ENCODE results near the gene ZNF561. TPM values are rescaled to one million over a fixed set of nuclear protein-coding genes. Genes with fewer than 3 reads are reported as not detected.
A peak's percentile ranks its signal among the peaks of the same experiment; 100 is the strongest.
"Not testable (repeated sequence)": the region's sequence is repeated elsewhere in the genome, so short reads cannot be mapped to it uniquely, and the experiment has no call there.

Gene ZNF561
- total RNA-seq, 2 experiments from 2014 or later = 21.1 to 23.2 TPM

DNA sequence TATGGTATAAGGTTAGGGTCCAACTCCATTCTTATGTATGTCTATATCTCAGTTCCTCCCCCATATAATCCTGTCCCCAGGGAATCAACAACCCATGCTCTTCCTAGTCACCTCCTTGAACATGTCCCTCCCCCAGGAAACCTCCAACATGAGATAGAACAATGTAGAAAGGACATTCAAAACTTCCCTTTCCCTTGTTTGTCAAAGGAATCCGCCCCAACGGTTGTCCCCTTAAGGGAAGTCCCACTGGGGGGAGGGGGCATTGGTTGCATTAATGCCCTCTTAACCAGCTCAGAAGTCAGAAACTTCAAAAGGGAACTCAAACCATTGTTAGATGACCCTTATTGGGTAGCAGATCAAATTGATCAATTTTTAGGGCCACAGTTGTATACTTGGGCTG is 6.8 kb upstream of the ZNF561 start:
- no peak for DNase-seq
- ChIA-PET CTCF (interaction anchor here (0.9 to 1.4 kb wide), 2 partner anchors 168 to 172 kb away, joined by 3 to 6 read pairs; no protein-coding TSS in a partner anchor), POLR2A (no interaction called here)
- Mint-ChIP-seq H3K4me1 (ENCODE audit: low read depth) (peaks cover 7% of the 10 kb centered on the region), H3K4me3 (no peak overlapping the region), H3K27ac (no peak overlapping the region), H3K9me3 (ENCODE audit: insufficient read depth) (no peaks in the 10 kb centered on the region), H3K36me3 (ENCODE audit: low read depth) (peaks cover 11% of the 10 kb centered on the region), H3K27me3 (ENCODE audit: low read depth) (no peaks in the 10 kb centered on the region)
- ATAC-seq = no peak

GRCh38 chr19:9622531-9622930 is 1.5 kb upstream of the ZNF561 start:
- ATAC-seq = no peak
- DNase-seq = no peak
- ChIA-PET POLR2A (no interaction called here), CTCF (interaction anchor here (1.0 to 1.4 kb wide), 3 partner anchors 169 to 187 kb away, joined by 3 to 4 read pairs (median 3); partner anchors contain the start of gene ZNF266)
- H3K36me3 Mint-ChIP-seq (ENCODE audit: low read depth) = peaks cover 33% of the 10 kb centered on the region
- peak overlapping the region; percentile 3 for H3K27ac Mint-ChIP-seq
- peak overlapping the region; percentile 32 for H3K4me3 Mint-ChIP-seq
- H3K9me3 Mint-ChIP-seq (ENCODE audit: insufficient read depth) = peaks cover 3% of the 10 kb centered on the region
- peaks cover 21% of the 10 kb centered on the region for H3K4me1 Mint-ChIP-seq (ENCODE audit: low read depth)
- H3K27me3 Mint-ChIP-seq (ENCODE audit: low read depth) = no peaks in the 10 kb centered on the region

DNA sequence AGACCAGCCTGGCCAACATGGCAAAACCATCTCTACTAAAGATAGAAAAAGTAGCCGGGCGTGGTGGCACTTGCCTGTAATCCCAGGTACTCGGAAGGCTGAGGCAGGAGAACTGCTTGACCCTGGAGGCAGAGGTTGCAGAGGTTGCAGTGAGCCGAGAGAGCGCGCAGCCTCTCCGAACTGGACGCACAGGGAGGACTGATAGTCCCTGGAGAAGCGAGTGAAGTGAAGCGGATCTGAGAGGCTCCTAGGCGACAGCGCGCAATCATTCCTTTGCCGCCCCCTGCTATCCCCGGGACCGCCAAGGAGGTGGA is 233 bp downstream of the ZNF561 start:
- Mint-ChIP-seq H3K4me3 (peak overlapping the region; percentile 93), H3K27me3 (ENCODE audit: low read depth) (no peaks in the 10 kb centered on the region), H3K36me3 (ENCODE audit: low read depth) (peaks cover 46% of the 10 kb centered on the region), H3K9me3 (ENCODE audit: insufficient read depth) (peaks cover 5% of the 10 kb centered on the region), H3K4me1 (ENCODE audit: low read depth) (peaks cover 19% of the 10 kb centered on the region), H3K27ac (peak overlapping the region; percentile 99)
- DNase-seq = no peak
- POLR2A ChIA-PET = no interaction called here
- CTCF ChIA-PET = interaction anchor here (1.1 kb wide), 1 partner anchor 34 kb away, joined by 3 read pairs; no protein-coding TSS in a partner anchor
- no peak for ATAC-seq

GRCh38 chr19:9615844-9616243 is 5.2 kb downstream of the ZNF561 start:
- no peak for DNase-seq
- no peak overlapping the region for H3K27ac Mint-ChIP-seq
- ChIA-PET CTCF (no interaction called here), POLR2A (interaction anchor here (0.7 kb wide), 1 partner anchor 492 kb away, joined by 4 read pairs; no protein-coding TSS in a partner anchor)
- H3K9me3 Mint-ChIP-seq (ENCODE audit: insufficient read depth) = peaks cover 12% of the 10 kb centered on the region
- H3K36me3 Mint-ChIP-seq (ENCODE audit: low read depth) = peaks cover 79% of the 10 kb centered on the region
- peaks cover 5% of the 10 kb centered on the region for H3K4me1 Mint-ChIP-seq (ENCODE audit: low read depth)
- no peak for ATAC-seq
- no peak overlapping the region for H3K4me3 Mint-ChIP-seq
- no peaks in the 10 kb centered on the region for H3K27me3 Mint-ChIP-seq (ENCODE audit: low read depth)

- CTCF ChIA-PET = no interaction called here
- peaks cover 35% of the 10 kb centered on the region for H3K9me3 Mint-ChIP-seq (ENCODE audit: insufficient read depth)
- POLR2A ChIA-PET = no interaction called here
These were observed 10.4 kb downstream of the ZNF561 start for GRCh38 chr19:9610484-9611113.

DNA sequence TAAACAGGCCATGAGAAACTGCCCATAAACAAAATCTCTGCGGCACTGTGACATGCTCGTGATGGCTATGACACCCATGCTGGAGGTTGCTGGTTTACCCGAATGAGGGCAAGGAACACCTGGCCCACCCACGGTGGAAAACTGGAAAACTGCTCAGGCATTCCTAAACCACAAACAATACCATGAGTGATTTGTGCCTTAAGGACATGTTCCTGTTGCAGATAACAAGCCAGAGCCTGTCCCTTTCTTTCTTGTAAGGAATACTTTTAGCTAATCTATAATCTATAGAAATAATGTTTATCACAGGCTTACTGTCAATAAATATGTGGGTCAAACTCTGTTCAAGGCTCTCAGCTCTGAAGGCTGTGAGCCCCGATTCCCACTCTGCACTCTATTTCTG is 12.1 kb downstream of the ZNF561 start:
- Mint-ChIP-seq H3K27me3 (ENCODE audit: low read depth) (no peaks in the 10 kb centered on the region), H3K27ac (no peak overlapping the region), H3K4me1 (ENCODE audit: low read depth) (no peaks in the 10 kb centered on the region), H3K9me3 (ENCODE audit: insufficient read depth) (peaks cover 35% of the 10 kb centered on the region), H3K4me3 (no peak overlapping the region), H3K36me3 (ENCODE audit: low read depth) (peaks cover 65% of the 10 kb centered on the region)
- DNase-seq = no peak
- CTCF ChIA-PET = no interaction called here
- POLR2A ChIA-PET = no interaction called here
- no peak for ATAC-seq

More at GRCh38 chr19:9610484-9611113, 10.4 kb downstream of the ZNF561 start:
- DNase-seq (no peak), ATAC-seq (no peak)
- H3K4me1 Mint-ChIP-seq (ENCODE audit: low read depth) = no peaks in the 10 kb centered on the region
- peaks cover 75% of the 10 kb centered on the region for H3K36me3 Mint-ChIP-seq (ENCODE audit: low read depth)
- H3K4me3 Mint-ChIP-seq = no peak overlapping the region
- H3K27ac Mint-ChIP-seq = no peak overlapping the region
- no peaks in the 10 kb centered on the region for H3K27me3 Mint-ChIP-seq (ENCODE audit: low read depth)

DNA sequence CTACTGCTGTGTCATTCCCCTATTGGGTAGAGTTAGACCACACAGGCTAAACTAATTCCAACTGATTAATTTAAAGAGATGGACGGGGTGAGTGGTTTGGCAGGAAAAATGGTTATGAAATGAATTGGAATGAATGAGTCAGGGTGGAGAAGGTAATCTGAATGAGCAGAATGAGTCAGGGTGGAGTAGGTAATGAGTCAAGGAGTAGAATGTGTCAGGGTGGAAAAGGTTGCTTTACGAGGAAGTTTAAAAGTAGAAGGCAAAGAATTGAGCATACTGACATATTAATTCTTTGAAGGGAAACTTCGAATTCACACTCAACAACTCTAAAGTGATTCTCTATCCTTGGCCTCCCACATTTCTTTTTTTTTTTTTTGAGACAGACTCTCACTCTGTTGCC is 24.0 kb downstream of the ZNF561 start:
- ATAC-seq (no peak), DNase-seq (no peak)
- Mint-ChIP-seq H3K9me3 (ENCODE audit: insufficient read depth) (peaks cover 20% of the 10 kb centered on the region), H3K4me3 (no peak overlapping the region), H3K36me3 (ENCODE audit: low read depth) (peaks cover 4% of the 10 kb centered on the region), H3K4me1 (ENCODE audit: low read depth) (no peaks in the 10 kb centered on the region), H3K27me3 (ENCODE audit: low read depth) (no peaks in the 10 kb centered on the region), H3K27ac (no peak overlapping the region)
- CTCF ChIA-PET = no interaction called here
- POLR2A ChIA-PET = no interaction called here

GRCh38 chr19:9586764-9587163 is 34.3 kb downstream of the ZNF561 start:
- ATAC-seq = peak; percentile 48
- H3K27ac Mint-ChIP-seq = no peak overlapping the region
- peaks cover 11% of the 10 kb centered on the region for H3K4me1 Mint-ChIP-seq (ENCODE audit: low read depth)
- CTCF ChIA-PET = interaction anchor here (0.9 to 1.5 kb wide), 10 partner anchors 8 to 381 kb away, joined by 3 to 6 read pairs (median 3); partner anchors contain the start of gene ZNF561
- DNase-seq = peak; percentile 86
- POLR2A ChIA-PET = no interaction called here
- H3K27me3 Mint-ChIP-seq (ENCODE audit: low read depth) = peaks cover 9% of the 10 kb centered on the region
- H3K9me3 Mint-ChIP-seq (ENCODE audit: insufficient read depth) = peaks cover 5% of the 10 kb centered on the region
- no peak overlapping the region for H3K4me3 Mint-ChIP-seq
- H3K36me3 Mint-ChIP-seq (ENCODE audit: low read depth) = peaks cover 15% of the 10 kb centered on the region

DNA sequence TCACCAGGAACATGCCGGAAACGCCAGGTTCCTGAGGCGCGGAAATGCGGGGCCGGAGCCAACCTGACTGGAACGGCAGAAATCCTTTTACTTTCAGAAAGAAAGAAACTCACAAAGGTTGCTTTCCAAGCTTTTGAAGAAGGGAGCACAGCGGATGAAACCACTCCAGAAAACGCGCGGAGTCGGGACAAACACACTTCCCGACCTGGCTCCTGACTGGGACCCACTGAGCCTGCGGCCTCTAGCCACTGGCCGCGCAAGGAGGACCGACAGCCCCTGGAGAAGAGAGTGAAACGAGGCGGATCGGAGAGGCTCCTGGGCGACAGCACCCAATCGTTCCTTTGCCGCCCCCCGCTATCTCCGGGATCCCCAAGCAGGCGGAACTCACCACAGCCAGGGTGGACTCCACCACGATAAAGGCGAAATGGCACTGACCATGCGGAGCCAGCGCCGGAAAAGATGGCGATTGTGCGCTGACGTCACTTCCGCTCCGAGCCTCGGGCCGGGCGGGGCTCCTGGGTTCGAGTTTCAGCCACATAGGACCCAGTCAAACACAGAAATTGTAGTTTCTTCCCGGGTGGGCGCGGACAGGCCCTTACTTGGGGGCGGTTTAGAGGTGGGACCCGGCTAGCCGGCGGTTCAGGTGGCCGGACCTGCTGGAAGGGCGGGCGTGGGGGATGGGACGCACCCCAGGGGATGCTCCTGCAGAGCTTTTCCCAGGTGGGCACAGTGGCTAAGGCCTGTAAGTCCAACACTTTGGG is 36.8 kb downstream of the ZNF561 start, which contains the start of gene ZNF121:
ZNF121 (minus strand) TSS at position 432 of the 761 bp plus-strand sequence. CDS start 16,407 bp downstream, outside the sequence.
- ATAC-seq (peak; percentile 82), DNase-seq (peak; percentile 88)
- peak within 1 kb of the TSS; percentile 92 for H3K4me3 Mint-ChIP-seq
- POLR2A ChIA-PET = interaction anchor here (0.7 to 1.6 kb wide), 8 partner anchors 150 to 518 kb away, joined by 3 to 5 read pairs (median 3); partner anchors contain the start of gene UBL5
- peaks cover 40% of the 10 kb centered on the region for H3K36me3 Mint-ChIP-seq (ENCODE audit: low read depth)
- H3K27me3 Mint-ChIP-seq (ENCODE audit: low read depth) = peaks cover 6% of the 10 kb centered on the region
- peak within 1 kb of the TSS; percentile 98 for H3K27ac Mint-ChIP-seq
- H3K4me1 Mint-ChIP-seq (ENCODE audit: low read depth) = peaks cover 24% of the 10 kb centered on the region
- peaks cover 17% of the 10 kb centered on the region for H3K9me3 Mint-ChIP-seq (ENCODE audit: insufficient read depth)
- CTCF ChIA-PET = interaction anchor here (0.7 to 1.4 kb wide), 4 partner anchors 21 to 450 kb away, joined by 3 to 5 read pairs (median 3); partner anchors contain the start of gene ZNF846

- peaks cover 28% of the 10 kb centered on the region for H3K9me3 Mint-ChIP-seq (ENCODE audit: insufficient read depth)
- peaks cover 29% of the 10 kb centered on the region for H3K4me1 Mint-ChIP-seq (ENCODE audit: low read depth)
- H3K27me3 Mint-ChIP-seq (ENCODE audit: low read depth); ATAC-seq; DNase-seq: not testable (repeated sequence)
- POLR2A ChIA-PET = interaction anchor here (0.6 to 1.4 kb wide), 2 partner anchors 20 to 147 kb away, joined by 3 to 4 read pairs; partner anchors contain the start of gene ZNF266
- peak overlapping the region; percentile 60 for H3K4me3 Mint-ChIP-seq
- peaks cover 58% of the 10 kb centered on the region for H3K36me3 Mint-ChIP-seq (ENCODE audit: low read depth)
- peak overlapping the region; percentile 64 for H3K27ac Mint-ChIP-seq
- CTCF ChIA-PET = interaction anchor here (1.1 kb wide), 1 partner anchor 44 kb away, joined by 4 read pairs; no protein-coding TSS in a partner anchor
These were observed 38.8 kb downstream of the ZNF561 start for GRCh38 chr19:9582081-9582725.

DNA sequence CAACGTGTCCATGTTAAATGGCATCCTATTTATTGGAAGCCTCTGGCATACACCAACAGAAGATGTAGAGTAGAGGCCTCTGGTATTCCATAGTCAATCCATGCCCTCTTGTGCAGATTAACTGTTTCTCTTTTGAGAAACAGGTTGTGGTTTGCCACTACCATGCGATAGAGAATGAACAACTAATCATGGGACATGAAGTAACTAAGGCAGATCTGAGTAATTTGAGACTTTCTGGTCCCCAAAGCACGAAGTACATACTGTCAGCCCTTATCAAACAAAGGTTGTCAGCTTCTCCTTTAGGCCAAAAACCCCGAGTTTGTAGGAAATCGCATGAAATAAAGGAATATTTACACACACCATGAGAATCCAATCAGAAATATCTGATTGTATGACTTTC is 40.3 kb downstream of the ZNF561 start:
- no peak overlapping the region for H3K4me3 Mint-ChIP-seq
- H3K27ac Mint-ChIP-seq = no peak overlapping the region
- POLR2A ChIA-PET = no interaction called here
- no peak for ATAC-seq
- H3K27me3 Mint-ChIP-seq (ENCODE audit: low read depth) = no peaks in the 10 kb centered on the region
- peaks cover 73% of the 10 kb centered on the region for H3K36me3 Mint-ChIP-seq (ENCODE audit: low read depth)
- no peak for DNase-seq
- CTCF ChIA-PET = no interaction called here
- H3K9me3 Mint-ChIP-seq (ENCODE audit: insufficient read depth) = peaks cover 32% of the 10 kb centered on the region
- peaks cover 30% of the 10 kb centered on the region for H3K4me1 Mint-ChIP-seq (ENCODE audit: low read depth)
